Urinary bladder (tissue), 4 donors: Measurements from ENCODE around the gene TRAF7. TPM values are rescaled to one million over a fixed set of nuclear protein-coding genes. Genes with fewer than 3 reads are reported as not detected.

ENCODE experiments used
- DNase-seq: peaks from one replicate; pipeline ENCODE4 v3.0.0-alpha.2; 2015; ENCODE audit errors: extremely low spot score
- H3K27ac ChIP-seq: one replicate; pipeline ENCODE4 v1.5.1; 2013; ENCODE audit warnings: low read depth, mild to moderate bottlenecking, moderate library complexity
- H3K36me3 ChIP-seq: one replicate; pipeline ENCODE4 v1.6.1; 2013; ENCODE audit warnings: mild to moderate bottlenecking, moderate library complexity; ENCODE audit not compliant: insufficient read depth
- H3K4me1 ChIP-seq: one replicate; pipeline ENCODE4 v1.6.1; 2013; ENCODE audit warnings: mild to moderate bottlenecking, moderate library complexity; ENCODE audit not compliant: insufficient read depth
- H3K4me3 ChIP-seq: one replicate; pipeline ENCODE4 v1.5.1; 2013; ENCODE audit warnings: low read depth, low read length
- WGBS: extraction: QIAGEN DNeasy Blood & Tissue Kit; methylation state at CpG from one replicate; pipeline ENCODE4 v1.1.7; 2013; 5-methylcytosine and 5-hydroxymethylcytosine counted together
- polyA plus RNA-seq: library from polyadenylated mRNA; stranded (reverse); fragments of 200-250 nt; gene quantifications from one replicate; pipeline ENCODE4 v1.2.3, GENCODE V29; 2013
- total RNA-seq: library from RNA; depleted of rRNA; stranded (reverse); fragments of >200 nt; gene quantifications from one replicate; pipeline ENCODE4 v1.2.3, GENCODE V29; 2014
- donor health status: healthy with polysubstance abuse.
- donor health status: healthy.

The TRAF7 gene
- total and polyA plus RNA-seq, 2 donors = 21.9 to 57.0 TPM

DNA sequence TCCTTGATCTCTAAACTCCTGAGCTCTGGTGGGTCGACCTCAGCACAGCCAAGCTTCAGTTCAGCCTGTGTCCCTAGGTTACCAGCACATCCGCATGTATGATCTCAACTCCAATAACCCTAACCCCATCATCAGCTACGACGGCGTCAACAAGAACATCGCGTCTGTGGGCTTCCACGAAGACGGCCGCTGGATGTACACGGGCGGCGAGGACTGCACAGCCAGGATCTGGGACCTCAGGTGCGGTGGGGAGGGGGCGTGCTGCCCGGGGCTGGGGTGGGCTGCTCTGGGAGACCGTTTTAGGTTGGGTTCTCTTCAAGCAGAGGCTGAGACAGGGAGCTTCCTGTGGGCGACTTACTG, 50.8 kb downstream of the TRAF7 start:
- H3K4me3 ChIP-seq = peak overlapping the region; percentile 75
- H3K36me3 ChIP-seq = no peaks in the 10 kb centered on the region
- H3K27ac ChIP-seq = no peak overlapping the region
- WGBS = 83% methylated on average over 18 of the region's 18 CpGs
- peaks cover 2% of the 10 kb centered on the region for H3K4me1 ChIP-seq
- DNase-seq = no peak

- no peak overlapping the region for H3K27ac ChIP-seq
- DNase-seq = no peak
- H3K4me3 ChIP-seq = no peak overlapping the region
Observed at GRCh38 chr16:2206780-2207433, 51.3 kb downstream of the TRAF7 start.

DNA sequence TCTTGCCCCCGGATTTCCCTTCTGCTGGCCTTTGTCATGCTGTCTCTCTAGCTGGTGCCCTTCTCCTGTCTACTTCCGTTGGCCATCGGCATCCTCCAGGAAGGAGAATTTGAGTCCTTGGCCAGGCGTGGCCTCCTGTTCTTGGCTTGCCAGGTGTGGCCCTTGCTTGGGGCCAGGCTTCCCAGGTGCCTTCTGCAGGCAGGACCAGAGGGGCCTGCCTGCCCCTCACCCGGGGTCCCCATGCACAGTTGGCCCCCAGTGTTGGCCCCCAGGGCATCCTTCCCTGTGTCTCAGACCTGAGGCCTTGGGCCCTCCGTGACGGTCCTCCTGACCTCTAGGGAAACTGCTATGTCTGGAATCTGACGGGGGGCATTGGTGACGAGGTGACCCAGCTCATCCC, 52.3 kb downstream of the TRAF7 start:
- no peak for DNase-seq
- H3K4me1 ChIP-seq = peaks cover 2% of the 10 kb centered on the region
- no peak overlapping the region for H3K27ac ChIP-seq
- H3K36me3 ChIP-seq = no peaks in the 10 kb centered on the region
- H3K4me3 ChIP-seq = no peak overlapping the region
- WGBS = 90% methylated on average over 9 of the region's 9 CpGs

More at GRCh38 chr16:2206780-2207433, 51.3 kb downstream of the TRAF7 start:
- 93% methylated on average over 23 of the region's 23 CpGs for WGBS
- no peaks in the 10 kb centered on the region for H3K36me3 ChIP-seq
- H3K4me1 ChIP-seq = peaks cover 2% of the 10 kb centered on the region

GRCh38 chr16:2208308-2208707, 52.7 kb downstream of the TRAF7 start:
- Histone ChIP-seq H3K27ac (no peak overlapping the region), H3K36me3 (no peaks in the 10 kb centered on the region), H3K4me3 (no peak overlapping the region), H3K4me1 (peaks cover 2% of the 10 kb centered on the region)
- no peak for DNase-seq
- 76% methylated on average over 23 of the region's 23 CpGs for WGBS

DNA sequence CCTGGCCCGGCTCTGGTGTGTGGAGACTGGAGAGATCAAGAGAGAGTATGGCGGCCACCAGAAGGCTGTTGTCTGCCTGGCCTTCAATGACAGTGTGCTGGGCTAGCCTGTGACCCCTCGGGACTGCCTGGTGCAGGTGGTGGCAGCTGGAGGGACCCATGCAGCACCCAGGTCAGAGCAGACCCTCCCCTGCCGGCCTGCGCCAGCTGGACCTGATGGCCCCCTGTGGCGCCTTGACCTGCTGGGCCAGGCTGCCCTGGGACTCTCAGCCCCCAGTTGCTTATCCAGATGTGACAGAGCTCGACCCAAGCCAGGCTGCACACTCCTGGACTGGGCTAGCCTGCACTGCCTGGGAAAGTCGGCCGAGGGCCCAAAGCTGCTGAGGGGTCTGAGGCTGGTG, 53.2 kb downstream of the TRAF7 start:
- no peaks in the 10 kb centered on the region for H3K36me3 ChIP-seq
- 91% methylated on average over 9 of the region's 9 CpGs for WGBS
- H3K4me1 ChIP-seq = peaks cover 2% of the 10 kb centered on the region
- no peak for DNase-seq
- H3K4me3 ChIP-seq = no peak overlapping the region
- H3K27ac ChIP-seq = no peak overlapping the region

DNA sequence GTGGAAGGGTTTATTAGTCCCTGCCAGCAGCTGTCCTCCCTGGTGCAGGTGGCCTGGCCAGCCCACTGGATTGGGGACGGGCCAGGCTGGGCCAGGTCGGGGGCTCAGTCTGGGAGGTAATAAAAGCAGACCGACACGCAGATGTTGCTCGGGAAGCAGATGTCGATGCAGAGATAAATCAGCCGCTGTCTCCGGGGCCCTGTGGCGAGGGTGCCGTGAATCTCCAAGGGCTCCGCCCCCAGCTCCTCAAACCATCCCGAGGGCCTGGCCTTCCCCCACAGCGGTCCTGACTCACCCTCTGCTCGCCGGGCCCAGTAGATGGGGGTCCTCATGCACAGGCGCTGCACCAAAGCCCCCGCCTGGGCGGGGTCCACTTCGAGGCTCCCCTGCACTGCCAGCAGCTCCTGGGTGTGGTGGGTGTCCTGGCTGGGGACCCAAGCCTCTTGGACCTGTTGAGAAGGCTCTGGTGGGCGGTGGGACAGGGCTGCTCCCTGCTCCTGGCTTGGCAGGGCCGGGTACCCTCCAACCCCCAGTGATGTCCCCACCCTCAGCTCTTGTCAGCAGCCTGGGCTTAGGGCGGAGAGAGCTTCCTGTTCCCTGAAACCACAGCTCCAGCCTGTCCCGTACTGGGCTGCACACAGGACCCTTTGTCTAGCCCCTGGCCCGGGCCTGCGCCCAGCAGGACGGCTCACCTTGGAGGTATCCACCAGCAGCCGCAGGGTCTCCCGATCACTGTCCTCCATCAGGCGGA, 53.9 kb downstream of the TRAF7 start:
- no peak for DNase-seq
- WGBS = 79% methylated on average over 29 of the region's 29 CpGs
- Histone ChIP-seq H3K36me3 (no peaks in the 10 kb centered on the region), H3K4me1 (peaks cover 2% of the 10 kb centered on the region), H3K27ac (no peak overlapping the region), H3K4me3 (no peak overlapping the region)

GRCh38 chr16:2210009-2210332, 54.4 kb downstream of the TRAF7 start:
- Histone ChIP-seq H3K36me3 (no peaks in the 10 kb centered on the region), H3K27ac (no peak overlapping the region), H3K4me3 (no peak overlapping the region), H3K4me1 (peaks cover 2% of the 10 kb centered on the region)
- no peak for DNase-seq
- WGBS = 94% methylated on average over 17 of the region's 17 CpGs

GRCh38 chr16:2210386-2211365, 55.1 kb downstream of the TRAF7 start, which contains the start of gene BRICD5:
TSS of gene BRICD5 (minus strand) at chr16:2210863. CDS start at chr16:2210833, 30 bp downstream.
- Histone ChIP-seq H3K4me1 (peaks cover 2% of the 10 kb centered on the region), H3K36me3 (no peaks in the 10 kb centered on the region), H3K4me3 (no peak within 1 kb of the TSS), H3K27ac (no peak within 1 kb of the TSS)
- WGBS = 67% methylated on average over 24 of the region's 24 CpGs
- DNase-seq = no peak

- H3K27ac ChIP-seq = no peak overlapping the region
- no peak for DNase-seq
- no peak overlapping the region for H3K4me3 ChIP-seq
- WGBS = 81% methylated on average over 11 of the region's 11 CpGs
- no peaks in the 10 kb centered on the region for H3K4me1 ChIP-seq
- H3K36me3 ChIP-seq = no peaks in the 10 kb centered on the region
Observed at GRCh38 chr16:2211923-2212347, 56.4 kb downstream of the TRAF7 start.

DNA sequence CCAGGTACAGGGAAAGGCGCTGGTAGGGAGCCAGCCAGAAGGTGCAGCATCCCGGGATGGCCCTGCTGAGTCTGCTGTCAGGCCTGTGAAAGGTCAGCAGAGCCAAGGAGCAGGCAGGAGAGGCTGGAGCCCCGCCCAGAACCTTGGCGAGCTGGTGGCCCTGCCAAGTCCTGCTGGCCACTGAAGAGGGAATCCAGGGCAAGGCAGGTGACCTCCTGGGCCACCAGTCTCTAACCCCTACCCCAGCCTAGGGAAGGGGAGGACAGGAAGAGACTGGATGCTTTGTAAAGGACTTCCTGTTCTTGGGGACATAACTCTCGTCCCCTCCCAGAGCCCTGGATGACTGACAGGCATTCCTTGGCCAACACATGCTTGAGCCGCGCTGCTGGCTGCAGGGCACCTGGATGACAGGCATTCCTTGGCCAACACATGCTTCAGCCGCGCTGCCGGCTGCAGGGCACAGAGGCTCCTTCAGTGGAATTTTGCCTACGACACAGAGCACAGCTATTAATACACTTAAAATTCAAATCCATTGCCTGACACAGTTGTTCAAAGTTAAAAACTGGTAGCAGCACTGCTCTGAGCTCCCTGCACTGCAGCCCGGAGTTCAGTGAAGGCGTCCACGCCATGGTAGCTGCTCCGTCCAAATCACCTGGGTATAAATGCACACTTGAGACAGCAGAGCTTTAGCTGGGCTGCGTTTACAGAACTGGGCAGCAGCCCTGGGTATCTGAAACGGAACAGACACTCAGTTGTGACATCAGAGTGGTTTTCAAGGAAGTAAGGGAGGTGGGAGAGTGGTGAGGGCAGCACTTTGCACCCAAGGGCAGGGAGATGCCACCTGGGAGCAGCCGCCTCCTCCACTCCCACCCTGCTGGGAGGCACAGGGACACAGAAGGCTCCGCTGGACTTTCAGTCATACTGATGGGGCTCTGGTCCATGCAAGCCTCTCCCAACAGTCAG, 57.1 kb downstream of the TRAF7 start:
- WGBS = 74% methylated on average over 19 of the region's 19 CpGs
- Histone ChIP-seq H3K36me3 (no peaks in the 10 kb centered on the region), H3K4me3 (no peak overlapping the region), H3K4me1 (no peaks in the 10 kb centered on the region), H3K27ac (no peak overlapping the region)
- DNase-seq = no peak

DNA sequence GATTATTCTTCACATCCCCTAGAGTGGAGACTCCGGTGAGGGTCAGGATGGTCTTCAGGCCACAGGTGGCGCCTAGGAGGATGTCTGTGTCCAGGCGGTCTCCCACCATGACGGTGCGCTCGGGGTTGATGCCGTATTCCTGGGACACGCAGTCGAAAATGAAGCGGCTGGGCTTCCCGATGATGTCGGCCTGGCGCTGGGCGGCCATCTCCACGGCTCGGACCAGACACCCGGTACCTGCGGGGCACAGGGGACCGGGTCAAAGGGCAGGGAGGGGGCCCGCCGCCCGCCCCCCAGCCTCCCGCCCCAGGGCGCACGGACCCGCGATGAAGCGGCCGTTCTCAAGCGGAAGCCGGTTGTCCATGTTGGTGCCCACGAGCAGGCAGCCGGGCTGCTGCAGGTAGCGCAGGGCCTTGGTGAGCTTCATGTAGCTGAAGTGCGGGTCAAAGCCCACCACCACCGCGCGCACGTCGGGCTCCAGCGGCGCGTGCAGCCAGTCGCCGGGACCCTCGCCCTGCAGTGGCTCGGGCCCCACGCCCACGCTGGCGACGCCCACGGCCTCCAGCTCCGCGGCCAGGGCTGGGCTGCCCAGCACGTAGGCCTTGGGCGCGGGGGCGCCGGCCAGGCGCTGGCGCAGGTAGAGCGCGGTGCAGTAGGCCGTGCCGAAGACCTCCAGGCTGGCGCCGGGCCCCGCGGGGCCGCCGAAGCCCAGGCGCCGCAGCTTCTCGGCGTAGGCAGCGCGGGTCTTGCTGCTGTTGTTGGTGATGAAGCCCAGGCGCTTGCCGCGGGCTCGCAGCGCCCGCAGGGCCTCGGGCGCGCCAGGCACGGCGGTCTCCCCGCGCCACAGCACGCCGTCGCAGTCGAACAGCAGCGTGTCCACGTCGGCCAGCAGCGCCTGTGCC, 58.5 kb downstream of the TRAF7 start:
- DNase-seq = no peak
- under 1% methylated on average over 98 of the region's 98 CpGs for WGBS
- H3K4me1 ChIP-seq = no peaks in the 10 kb centered on the region

GRCh38 chr16:2214719-2214968, 59.1 kb downstream of the TRAF7 start, which contains the start of gene PGP:
TSS of gene PGP (minus strand) at chr16:2214840. CDS start at chr16:2214777, 63 bp downstream.
- Histone ChIP-seq H3K4me3 (peak within 1 kb of the TSS; percentile 68), H3K27ac (peak within 1 kb of the TSS; percentile 70), H3K4me1 (no peaks in the 10 kb centered on the region), H3K36me3 (no peaks in the 10 kb centered on the region)
- DNase-seq = no peak
- WGBS = 1% methylated on average over 48 of the region's 48 CpGs

More for the DNA sequence above, 58.5 kb downstream of the TRAF7 start:
- no peaks in the 10 kb centered on the region for H3K36me3 ChIP-seq
- peak overlapping the region; percentile 70 for H3K27ac ChIP-seq
- H3K4me3 ChIP-seq = peak overlapping the region; percentile 68
